Bone marrow (tissue), 2 donors: Measurements from ENCODE around the gene POMT2.
"Not testable (repeated sequence)": the region's sequence is repeated elsewhere in the genome, so short reads cannot be mapped to it uniquely, and the experiment has no call there.

Experiments used
- DNase-seq, 2 donors: peaks; one replicate each; lab custom pipeline; 2025; lab: John Stamatoyannopoulos, UW

The POMT2 gene, protein sequence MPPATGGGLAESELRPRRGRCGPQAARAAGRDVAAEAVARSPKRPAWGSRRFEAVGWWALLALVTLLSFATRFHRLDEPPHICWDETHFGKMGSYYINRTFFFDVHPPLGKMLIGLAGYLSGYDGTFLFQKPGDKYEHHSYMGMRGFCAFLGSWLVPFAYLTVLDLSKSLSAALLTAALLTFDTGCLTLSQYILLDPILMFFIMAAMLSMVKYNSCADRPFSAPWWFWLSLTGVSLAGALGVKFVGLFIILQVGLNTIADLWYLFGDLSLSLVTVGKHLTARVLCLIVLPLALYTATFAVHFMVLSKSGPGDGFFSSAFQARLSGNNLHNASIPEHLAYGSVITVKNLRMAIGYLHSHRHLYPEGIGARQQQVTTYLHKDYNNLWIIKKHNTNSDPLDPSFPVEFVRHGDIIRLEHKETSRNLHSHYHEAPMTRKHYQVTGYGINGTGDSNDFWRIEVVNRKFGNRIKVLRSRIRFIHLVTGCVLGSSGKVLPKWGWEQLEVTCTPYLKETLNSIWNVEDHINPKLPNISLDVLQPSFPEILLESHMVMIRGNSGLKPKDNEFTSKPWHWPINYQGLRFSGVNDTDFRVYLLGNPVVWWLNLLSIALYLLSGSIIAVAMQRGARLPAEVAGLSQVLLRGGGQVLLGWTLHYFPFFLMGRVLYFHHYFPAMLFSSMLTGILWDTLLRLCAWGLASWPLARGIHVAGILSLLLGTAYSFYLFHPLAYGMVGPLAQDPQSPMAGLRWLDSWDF

DNA sequence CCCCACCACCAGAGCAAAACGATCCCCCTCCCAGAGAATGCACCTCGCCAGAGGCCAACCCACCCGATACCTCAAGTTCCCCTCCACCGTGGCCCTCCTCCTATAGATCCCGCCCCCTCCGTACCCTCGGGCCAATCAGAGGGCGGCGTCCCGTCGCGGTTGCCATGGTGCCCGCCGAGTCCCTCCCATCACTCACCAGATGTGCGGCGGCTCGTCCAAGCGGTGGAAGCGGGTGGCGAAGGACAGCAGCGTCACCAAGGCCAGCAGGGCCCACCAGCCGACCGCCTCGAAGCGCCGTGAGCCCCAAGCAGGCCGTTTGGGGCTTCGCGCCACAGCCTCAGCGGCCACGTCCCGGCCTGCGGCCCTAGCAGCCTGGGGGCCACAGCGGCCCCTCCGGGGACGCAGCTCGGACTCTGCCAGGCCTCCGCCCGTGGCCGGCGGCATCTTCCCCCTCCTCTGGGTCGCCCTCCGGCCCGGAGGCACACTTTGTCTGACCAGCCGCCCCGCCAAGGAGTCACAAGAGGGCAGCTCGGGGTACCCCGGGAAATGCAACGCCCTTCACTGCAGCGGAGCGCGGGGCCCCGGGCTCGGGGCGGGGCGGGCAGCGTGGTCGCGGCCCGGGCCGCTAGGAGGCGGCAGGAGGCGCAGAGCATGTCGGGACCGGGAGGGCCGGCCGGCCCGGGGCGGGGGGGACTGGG is at the start of gene POMT2:
Gene POMT2, minus strand, starts transcription at position 646 of the 698 bp plus-strand sequence. Its CDS starts 202 bp downstream, at position 444.
- DNase-seq: peak; percentile 77 to 86

DNA sequence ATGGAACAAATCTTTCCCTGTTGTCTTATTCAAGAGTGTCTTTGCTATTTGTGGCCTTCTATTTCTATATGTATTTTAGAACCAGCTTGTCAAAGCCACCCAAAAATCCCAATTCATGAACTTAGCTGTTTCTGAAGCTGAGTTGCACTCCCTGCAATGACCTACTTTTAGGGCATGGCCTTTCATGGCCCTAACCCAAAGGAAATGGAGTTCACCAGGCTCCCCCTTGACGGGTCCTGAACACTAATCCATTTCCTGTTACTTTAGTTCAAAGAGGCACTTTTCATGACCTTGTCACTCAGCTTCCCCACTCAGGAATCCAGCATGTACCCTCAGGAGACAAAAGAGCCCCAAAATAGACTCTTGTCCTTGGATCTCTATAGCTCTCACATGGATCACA is 48.6 kb upstream of the POMT2 start:
- DNase-seq: no peak

DNA sequence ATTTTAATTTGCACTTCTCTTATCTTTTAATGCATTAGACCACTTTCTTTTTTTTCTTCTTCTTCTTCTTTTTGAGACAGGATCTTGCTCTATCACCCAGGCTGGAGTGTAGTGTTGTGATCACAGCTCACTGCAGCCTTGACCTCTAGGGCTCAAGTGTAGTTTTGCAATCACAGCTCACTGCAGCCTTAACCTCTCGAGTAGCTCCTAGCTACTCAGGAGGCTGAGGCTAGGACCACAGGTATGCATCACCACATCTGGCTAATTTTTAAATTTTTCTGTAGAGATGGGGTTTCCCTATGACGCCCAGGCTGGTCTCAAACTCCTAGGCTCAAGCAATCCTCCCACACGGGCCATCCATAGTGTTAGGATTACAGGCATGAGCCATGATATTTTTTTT is 43.5 kb upstream of the POMT2 start:
- DNase-seq: no peak

DNA sequence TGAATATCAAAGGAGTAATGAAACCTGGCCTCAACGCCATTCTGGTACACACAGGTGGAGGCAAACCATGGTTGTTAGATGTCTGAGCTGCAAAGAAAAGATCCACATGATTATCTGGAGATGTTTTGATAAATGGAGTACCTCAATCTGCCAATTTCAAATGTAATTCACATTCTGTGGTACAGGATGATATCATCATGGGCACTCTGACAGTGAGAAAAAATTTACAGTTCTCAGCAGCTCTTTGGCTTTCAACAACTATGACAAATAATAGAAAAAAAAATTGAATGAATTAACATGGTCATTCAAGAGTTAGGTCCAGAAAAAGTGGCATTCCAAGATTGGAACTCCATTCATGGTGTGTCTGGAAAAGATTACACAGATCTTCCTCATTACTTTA is 38.9 kb upstream of the POMT2 start:
- DNase-seq: no peak

DNA sequence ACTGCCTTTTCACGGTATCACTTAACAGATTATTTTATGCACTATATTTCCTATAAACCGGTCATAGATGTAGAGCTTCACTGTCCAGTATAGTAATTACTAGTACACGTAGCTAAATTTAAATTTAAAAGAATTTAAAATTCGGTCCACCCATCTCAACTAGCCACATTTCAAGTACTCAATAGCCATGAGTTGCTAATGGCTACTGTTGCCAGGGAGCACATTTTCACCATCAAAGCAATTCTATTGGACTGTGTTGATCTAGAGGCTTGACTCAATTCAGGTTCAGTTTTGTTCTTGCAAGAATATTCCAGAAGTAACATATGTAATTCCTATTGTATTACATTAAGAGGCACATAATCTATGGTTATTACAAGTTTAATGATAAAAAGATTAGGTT is 36.2 kb upstream of the POMT2 start:
- DNase-seq: no peak

DNA sequence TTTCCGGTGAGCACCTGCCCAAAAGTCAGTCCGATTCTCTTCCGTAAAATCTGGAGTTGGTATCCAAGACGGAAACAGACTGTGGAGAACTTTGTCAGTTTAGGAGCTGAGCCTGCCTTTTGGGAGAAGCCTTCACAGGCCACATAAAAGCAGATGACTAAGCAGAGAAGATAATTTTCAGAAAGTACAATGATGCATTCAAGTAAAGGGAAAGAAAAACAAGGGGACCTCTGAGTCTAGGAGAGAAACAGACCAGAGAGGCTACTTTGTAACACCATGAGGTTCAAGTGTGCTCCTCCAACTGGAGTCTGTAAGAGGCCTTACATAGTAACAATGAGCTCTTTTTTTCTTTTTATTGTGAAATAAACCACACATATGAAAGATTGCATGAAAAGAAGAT is 35.1 kb upstream of the POMT2 start:
- DNase-seq: no peak

DNA sequence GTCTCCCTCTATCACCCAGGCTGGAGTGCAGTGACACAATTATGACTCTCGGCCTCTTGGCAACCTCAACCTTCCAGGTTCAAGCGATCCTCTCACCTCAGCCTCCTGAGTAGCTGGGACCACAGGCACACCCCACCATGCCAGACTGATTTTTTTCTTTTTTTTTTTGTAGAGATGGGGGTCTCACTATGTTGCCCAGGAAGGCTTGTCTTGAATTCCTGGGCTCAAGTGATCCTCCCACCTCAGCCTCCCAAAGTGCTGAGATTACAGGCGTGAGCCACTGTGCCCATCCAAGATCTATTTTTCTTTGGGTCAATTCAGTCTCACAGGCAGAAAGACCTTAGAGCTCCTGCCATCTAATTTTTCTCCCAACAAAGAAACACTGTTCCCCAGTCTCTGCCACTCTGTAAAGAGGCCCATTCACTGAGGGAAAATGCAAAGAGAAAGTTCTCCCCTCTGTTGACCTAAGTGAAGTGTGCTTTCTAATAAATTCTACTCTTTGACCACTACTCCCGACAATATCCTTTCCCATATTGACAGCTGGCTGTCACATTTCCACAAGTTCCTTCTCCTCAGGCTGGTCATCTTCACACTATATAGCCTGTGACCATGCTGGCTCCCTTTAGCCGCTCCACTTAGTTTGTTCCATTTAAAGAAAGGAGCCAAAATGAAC is 32.9 kb upstream of the POMT2 start:
- no peak for DNase-seq

DNA sequence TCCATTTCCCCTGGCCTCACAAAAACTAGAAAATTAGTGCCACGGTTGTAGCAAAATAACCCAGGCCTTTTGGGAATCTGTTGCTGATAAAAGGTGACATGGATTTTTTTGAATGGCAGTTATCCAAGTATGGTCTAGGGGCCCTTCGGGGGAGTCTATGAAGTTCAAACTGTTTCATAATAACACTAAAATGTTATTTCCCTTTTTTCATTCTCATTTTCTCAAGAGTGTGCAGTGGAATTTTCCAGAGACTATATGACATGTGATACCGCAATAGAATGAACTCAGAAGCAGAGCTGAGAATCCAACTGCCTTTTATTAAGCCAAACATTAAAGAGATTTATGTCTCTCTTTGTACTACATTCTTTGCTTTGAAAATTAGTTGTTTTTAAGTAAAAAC is 27.1 kb upstream of the POMT2 start:
- DNase-seq: peak in 1 of 2 donors; percentile 59

DNA sequence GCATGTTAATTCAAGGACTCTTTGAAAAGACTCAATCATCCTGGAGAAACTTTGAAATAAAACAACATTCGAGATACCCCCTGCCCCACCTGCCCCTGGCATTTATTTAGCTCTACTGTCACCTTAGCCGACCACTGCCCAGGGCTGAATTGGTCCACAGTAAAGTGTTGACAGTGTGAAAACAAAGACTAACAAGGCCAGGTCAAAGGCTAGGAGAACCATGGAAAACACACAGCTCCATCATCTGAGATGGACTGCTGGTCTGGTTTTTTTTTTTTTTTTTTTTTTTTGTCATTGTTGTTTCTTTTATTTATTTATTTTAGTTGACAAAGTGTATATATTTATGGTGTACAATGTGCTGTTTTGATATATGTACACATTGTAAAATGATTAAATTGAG is 25.8 kb upstream of the POMT2 start:
- DNase-seq: no peak

DNA sequence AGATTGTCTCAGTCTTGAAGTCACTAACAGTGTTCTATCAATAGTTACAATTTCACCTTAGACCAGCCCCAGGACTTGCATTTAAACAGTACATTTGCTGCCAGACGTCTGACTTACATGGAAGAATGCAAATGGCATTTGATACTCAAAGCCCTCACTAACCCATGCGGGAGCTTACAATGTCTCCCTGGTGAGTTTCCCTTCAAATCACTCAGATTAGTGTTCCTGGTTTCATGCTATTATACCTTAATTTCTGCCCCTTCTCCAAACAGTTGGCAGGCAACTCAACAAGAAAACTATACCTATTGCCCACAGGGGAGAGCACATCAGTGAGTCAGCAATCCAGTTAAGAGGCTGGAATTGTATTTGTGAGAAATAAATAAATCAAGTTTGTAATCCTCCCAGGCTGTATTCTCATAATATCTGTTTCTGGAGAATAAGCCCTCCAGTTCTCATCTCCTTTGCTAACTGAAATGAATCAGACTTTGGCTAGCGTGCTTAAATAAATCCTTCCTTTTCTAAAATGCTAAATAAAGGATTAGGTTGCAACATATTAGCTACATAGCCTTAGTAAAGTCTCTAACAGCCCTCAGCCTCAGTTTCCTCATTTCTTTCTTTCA is 23.8 kb upstream of the POMT2 start:
- no peak for DNase-seq

DNA sequence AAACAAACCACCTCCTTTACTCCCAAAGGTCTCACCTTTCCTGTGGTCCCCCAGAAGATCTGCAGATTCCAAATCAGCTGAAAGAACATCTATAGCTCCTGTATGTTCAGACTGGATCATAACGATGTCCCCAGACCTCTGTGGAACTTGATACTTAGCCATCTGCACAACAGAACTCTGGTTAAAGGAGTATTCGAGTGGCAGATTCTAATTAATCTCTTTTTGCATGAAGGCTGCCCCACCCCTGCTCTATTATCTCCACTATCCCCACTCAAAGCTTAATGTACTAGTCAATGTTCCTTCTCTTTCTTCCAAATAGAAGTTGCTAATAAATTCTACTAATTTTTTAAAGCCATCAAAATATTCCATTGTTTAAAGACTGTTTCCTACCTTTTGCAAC is 23.0 kb upstream of the POMT2 start:
- no peak for DNase-seq

DNA sequence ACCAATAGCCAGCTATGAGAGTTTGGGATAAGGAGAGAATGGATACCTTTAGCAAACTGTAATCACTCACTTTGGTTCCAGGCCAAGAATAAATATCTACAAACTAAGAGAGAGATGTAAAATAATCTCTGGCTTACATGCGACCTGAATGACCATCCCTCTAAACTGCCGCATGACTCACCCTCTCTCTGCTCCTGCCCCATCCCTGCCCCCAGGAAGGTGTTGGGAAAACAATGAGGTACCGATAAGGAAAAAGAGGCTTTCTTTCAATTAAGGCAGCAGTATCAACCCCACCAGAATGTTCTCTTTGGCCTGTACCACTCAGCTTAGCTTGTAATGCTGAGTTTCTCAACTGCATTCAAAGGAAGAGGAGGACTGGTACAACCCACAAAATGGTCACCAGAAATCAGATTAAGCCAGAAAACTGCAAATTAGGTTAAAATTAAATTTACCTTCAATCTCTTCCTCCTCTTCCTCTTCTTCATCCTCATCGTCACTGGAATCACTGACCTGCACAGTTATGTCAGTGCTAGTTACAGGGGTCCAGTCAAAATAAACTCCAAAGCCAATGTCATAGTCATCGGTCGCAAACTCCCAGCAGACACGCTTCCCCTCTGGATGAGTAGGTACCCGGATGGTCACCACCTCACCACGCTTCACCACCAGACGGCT is 22.2 kb upstream of the POMT2 start:
- DNase-seq: no peak

DNA sequence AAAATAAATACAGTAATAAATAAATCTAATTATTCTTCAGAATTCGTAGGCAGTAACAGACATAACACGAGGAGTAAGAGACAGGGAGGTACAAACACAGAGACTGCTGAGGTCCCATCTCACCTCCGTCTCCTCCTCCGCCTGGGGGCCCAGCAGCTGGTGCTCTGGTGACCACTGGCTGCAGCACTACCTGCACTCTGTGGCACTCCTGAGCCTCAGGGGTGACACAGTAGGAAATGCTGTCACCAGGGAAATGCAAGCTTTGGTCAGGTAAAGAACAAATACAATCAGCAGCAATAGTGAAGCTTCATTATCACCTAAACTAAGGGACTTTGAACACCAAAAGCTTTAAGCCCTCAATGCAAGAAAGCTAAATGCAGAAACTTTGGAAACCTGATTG is 19.7 kb upstream of the POMT2 start:
- DNase-seq: no peak

DNA sequence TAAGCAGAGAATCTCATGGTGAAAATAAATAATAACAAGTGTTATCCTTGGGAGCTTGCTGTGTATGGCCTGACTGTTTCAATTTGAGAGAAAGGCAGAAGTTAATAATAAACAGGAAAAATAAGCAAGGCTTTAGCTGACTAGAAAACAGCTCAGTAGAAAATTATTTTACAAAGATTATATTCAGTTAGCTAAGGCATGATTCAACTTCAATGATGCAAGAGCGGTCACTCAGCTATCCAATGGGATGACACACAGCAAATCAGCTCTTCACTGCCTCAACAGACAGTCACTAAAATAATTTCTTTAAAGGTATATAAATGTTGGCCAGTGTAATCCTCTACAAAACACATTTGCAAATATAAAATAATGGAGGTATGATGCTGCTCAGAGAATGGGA is 18.7 kb upstream of the POMT2 start:
- no peak for DNase-seq

DNA sequence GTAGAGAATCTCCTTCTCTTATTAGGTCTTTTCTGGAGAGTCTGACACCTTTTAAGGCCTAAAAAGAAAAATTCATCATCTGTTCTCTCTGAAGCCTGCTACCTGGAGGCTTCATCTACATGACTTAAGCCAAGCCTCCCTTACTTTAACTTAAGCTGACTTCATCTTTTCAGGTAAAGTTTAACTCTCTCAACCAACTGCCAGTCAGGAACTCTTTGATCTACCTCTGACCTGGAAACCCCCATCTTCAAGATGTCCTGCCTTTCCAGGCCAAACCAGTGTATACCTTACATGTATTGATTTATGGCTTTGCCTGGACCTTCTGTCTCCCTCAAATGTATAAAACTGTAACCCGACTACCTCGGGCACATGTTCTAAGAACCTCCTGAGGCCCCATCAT is 17.6 kb upstream of the POMT2 start:
- no peak for DNase-seq

DNA sequence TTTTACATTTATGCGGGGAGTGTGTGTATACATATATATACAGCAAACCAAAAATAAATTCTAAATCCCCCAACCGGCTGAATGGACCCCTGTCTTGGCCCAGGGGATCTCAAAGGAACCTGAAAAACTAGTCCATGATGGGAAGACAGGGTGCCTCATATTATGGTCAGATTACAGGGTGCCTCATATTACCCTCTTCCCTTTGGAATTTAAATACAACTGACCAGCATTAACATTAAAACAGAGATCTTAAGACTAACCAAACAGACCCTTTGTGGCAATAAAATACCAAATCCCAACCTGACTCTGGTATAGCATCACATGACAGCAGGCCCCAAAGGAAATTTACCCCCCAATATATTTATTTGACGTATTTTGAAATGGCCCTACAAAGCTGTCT is 17.2 kb upstream of the POMT2 start:
- no peak for DNase-seq

DNA sequence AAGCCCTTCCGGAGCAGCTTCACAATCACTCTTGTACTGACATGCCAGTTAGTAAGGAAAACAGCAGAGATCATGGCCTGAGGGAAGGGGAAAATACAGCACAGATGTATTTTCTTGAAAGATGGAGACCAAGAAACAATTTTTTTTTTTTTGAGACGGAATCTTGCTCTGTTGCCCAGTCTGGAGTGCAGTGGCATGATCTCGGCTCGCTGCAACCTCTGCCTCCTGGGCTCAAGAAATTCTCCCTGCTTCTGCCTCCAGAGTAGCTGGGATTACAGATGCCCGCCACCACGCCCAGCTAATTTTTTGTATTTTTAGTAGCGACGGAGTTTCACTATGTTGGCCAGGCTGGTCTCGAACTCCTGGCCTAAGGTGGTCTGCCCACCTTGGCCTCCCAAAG is 16.6 kb upstream of the POMT2 start:
- DNase-seq: not testable (repeated sequence)

DNA sequence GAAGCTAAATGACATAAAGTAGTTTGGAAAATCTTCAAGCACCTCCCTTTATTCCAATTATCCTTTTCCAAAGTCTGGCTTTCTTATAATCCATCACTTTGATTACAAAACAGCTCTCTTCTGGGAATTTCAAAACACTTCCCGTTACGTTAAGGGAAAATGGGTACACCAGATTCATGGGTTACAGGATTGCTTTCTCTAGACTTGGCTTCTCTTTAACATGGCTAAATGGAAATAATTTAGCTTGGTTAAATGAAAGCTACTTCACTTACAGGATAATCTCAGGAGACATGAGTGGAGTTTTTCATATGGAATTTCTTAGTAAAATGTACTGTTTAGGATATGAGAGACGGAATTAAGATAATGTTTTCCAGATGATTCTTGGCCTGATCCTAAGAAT is 14.9 kb upstream of the POMT2 start:
- no peak for DNase-seq

DNA sequence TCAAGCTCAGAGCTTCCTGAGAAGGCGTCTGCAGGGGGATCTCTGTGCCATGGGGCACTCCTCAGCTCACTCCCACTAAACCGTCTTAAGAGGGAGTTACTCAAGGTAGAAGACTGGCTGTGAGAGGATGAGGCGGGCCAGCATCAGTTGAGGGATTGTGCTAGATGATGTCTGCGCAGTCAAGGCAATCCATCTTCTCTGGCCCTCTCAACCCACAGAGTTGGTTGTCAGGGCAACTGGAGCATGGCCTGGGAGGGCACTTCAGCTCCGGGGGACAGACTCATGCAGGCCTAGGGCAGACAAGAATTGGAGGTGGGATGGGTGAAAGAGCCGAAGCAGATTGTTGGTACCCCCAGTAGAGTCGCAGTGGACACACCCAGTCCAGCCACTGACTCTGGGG is 9.2 kb upstream of the POMT2 start:
- no peak for DNase-seq

DNA sequence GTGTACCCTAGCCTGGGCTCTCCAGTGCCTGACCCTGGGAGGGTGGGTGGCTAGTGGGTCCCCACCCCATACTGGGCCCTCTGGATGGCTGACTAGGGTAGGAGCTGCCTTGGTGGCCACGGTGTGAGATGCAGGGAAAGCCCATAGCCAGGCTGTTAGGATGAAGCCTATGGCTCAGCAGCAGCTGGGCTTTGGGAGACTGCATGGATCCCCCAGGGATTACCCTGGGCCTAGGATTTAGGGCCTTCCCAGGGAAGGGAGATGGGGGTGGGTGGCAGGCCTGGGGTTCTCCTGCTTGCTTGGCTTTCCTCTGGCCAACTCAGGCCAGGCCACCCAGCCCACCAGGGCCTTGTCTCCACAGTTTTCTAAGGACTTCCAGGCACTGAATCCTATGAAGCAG is 6.4 kb upstream of the POMT2 start:
- no peak for DNase-seq

DNA sequence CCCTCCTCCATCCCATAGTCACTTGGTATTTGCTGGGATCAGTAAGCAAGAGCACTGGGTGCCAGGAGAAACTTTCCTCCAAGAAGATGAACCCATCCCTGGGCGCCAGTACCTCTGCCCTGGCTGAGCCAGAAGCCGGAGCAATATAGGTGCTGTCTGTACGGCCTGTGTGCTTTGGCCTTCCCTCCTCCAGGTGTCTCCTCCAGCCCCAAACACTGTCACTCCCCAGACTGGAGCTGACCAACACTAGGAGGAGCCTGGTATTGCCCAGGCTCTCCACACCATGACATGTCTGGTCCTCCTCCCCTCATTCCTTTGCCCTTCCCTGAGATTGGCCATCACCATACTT is 5.0 kb upstream of the POMT2 start:
- DNase-seq: no peak
